COLO668 (cell line): ENCODE results near the gene SLC37A2.
A peak's percentile ranks its signal among the peaks of the same experiment; 100 is the strongest.

Source experiments
- DNase-seq: peaks from one replicate; lab custom pipeline; 2025; ENCODE audit not compliant: unreplicated experiment; lab: John Stamatoyannopoulos, UW

Gene SLC37A2

DNA sequence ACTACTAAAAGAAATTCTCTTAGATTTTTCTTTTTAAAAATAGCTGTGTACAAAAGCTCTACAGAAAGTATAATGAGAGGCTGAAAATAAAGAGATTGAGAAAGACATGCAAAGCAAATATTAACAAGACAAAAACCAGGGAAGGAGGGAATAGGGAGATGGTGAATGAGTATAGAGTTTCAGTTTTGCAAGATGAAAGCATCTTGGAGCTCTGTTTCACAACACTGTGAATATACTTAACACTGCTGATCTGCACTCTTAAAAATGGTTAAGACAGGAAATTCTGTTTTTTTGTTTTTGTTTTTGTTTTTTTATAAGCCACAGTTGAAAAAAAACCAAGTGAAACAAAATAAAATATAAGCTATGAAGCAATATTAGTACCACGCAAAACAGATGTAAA is 42.8 kb downstream of the SLC37A2 start:
- DNase-seq: no peak

DNA sequence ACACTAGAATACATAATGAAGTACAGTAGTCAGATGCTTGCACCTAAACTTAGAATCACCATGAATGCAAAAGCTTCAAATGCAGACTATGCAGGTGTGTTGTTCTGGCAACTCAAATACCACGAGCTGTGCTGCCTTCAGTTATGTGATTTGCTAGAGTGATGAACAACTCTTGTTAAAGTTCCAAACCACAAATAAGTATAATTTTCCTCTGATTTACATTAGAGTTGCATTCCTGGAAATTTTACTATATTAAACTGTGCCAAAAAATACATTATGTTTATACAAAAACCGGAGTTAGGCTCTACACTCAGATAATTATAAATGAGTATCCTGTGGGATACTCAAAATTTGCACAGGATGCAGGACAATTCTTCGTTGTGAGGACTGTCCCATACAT is 45.4 kb downstream of the SLC37A2 start:
- no peak for DNase-seq

DNA sequence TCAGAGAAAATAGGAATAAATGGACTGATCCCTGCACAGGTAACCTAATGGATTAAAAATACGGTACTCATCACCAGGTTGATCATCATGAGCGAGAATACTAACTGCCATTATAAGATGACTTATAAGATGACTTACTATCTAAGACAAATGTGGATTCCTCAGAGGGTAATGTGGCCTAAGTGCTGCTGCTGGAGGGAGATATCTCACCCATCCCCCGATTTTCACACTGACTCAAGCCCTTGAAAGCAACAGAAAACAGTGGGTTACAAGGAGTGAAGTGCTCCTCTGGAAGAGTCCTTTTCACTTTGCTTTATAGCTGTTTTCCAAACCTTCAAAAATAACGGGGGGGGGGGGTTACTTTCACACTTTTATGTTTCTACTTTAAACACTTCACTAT is 47.4 kb downstream of the SLC37A2 start:
- no peak for DNase-seq

- peak; percentile 28 for DNase-seq
Observed at GRCh38 chr11:125111001-125111342, 47.9 kb downstream of the SLC37A2 start.

DNA sequence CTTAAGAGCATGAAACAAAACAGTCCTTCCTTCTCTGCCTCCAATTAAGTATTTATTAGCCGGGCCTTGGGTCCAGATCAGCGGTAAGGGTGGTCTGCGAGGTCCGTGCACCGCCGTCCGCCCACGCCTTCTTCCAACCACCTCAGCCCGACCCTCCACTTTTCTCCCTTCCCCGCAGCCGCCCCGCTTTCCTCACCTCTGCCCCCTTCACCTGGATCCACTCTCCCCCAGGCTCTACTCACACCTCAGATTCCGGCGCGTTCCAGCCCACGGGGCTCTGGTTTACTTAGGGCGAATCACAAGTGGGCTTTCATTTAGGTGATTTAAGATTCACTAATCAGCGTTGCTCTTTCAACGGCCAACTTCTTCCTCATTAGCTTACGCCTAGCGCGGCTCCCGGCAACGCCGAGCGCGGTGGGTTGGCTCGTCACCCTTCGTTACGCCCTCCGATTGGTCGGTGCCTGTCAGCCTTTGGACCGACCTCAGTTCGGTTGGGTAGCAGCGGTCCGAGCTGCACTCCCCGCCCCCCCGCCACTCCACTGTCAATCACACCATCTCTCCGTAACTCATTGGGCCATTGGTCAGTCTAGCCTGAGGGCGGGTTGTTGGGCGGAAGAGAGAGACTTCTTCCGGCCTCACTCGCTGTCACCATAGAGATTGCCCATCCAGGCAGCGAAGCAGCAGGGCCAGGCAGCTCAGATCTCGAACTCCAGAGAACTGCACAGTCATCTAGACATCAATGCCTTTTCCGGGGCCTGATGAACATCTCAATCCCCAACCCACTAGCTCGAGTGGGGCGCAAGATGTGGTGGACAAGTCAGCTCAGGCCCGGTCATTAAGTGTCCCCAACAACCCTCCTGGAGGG is 48.5 kb downstream of the SLC37A2 start, which contains the start of gene TMEM218:
TMEM218 (minus strand) TSS at position 284 of the 865 bp plus-strand sequence. CDS start 9,385 bp downstream, outside the sequence.
- peak; percentile 96 for DNase-seq

DNA sequence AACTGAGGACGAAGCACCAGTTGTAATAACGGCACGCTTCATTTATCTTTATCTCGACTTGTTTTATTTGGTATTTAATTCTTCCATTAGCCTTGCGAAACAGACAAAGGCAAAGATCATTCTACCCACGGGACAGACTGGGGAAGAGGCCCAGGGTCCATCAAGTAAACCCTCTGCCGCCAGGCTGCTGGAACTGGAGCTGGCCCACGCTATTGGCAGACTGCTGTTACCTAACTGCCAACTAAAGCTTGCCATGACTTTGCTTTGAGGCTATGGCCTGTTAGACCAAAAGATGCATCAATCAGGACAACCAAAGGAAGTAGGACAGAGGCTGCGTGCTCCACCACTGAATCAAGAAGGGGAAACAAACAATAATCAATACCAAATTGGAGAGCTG is 49.1 kb downstream of the SLC37A2 start:
- DNase-seq: no peak

DNA sequence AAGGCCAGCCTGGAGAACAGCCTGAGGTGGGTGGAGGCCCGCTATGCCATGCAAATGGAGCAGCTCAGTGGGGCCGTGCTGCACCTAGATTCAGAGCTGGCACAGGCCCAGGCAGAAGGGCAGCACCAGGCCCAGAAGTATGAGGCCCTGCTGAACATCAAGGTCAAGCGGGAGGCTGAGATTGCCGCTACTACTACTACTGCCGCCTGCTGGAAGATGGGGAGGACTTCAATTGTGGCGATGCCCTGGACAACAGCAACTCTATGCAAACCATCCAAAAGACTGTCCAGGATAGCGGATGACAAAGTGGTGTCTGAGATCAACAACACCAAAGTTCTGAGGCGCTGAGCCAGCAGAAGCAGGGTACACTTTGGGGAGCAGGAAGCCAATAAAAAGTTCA is 51.4 kb downstream of the SLC37A2 start:
- no peak for DNase-seq

GRCh38 chr11:125117429-125117828 is 54.3 kb downstream of the SLC37A2 start:
- no peak for DNase-seq

GRCh38 chr11:125123194-125123946 is 60.3 kb downstream of the SLC37A2 start:
- DNase-seq: no peak

GRCh38 chr11:125123947-125124617 is 61.0 kb downstream of the SLC37A2 start:
- peak; percentile 31 for DNase-seq

- DNase-seq: no peak
Observed at GRCh38 chr11:125124618-125124992, 61.5 kb downstream of the SLC37A2 start.

DNA sequence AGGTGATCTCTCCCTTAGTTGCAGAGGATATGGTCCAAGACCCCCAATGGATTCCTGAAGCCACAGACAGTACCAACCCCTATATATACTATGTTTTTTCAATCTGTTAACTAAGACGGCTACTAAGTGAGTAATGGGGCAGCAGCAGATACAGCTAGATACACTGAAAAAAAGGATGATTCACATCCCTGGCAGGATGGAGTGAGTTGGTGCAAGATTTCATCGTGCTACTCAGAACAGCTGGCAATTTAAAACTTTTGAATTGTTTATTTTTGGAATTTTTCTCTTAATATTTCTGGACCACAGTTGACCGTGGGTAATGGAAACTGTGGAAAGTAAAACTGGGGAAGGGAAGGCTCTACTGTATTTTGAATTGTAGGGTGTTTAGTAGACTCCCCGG is 65.3 kb downstream of the SLC37A2 start:
- no peak for DNase-seq

DNA sequence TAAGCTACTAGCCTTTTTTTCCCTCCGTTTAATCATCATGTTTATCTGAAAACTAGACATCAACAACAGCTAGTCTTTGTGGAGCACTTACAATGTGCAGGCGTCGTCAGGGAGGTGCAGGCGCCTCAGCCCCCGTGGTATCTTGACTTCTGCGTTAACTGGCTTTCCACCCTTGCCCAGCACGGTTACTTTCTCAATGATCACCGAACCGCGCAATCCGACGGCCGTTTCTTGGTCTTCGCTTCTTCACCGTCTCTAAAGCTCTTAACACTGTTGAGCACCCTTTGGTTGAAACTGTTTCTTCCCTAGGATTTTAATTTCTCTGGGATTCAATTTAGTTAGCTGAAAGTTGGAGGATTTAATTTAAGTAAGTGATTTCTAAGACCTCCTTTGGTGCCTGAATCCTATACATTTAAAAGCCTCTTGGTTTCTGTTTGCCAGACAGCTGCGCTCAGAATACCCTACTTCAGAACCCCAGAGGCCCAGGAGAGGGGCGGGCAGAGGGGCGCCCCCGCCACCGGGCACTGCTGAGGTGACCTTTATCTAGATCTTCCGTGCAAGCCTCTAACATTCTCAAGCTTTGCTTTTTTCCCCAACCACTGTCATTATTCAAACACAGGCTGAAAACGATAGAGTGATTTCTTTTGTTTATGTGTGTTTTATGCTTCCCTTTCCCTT is 66.3 kb downstream of the SLC37A2 start:
- no peak for DNase-seq

DNA sequence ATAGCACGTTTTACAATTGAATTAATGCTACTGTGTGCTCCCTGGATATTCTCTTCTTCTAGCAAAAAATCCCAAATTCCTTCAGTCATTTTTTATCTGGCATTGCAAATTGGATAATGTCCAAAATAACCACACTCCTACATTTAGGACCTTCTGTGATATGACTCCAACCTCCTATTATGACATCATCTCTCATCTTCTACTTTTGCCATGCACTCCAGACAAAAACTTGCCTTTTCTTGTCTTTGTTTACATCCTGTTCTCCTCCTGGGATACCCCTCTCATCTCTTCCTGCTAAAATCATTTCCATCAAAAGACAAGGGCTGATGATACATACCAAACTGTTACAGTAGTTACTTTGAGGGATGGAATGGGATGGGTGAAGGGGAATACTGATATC is 69.0 kb downstream of the SLC37A2 start:
- no peak for DNase-seq

DNA sequence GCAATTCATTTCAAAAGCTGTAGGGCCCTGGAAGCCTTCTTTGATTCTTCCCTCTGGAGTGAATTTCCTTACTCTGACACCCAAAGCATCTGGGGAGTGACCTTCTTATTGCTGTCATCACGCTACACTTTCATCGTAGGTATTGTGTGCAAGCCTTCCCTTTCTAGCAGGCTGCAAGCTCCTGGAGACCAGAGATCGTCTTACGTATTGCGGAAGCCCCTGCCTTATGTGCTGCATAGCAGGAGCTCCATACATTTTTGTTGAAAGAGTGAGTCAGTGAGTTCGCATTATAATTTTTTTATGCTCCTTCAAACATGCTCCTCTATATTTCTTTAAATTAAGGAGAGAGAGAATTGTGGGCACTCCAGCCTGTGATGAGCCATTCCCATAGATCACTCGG is 69.5 kb downstream of the SLC37A2 start:
- no peak for DNase-seq

DNA sequence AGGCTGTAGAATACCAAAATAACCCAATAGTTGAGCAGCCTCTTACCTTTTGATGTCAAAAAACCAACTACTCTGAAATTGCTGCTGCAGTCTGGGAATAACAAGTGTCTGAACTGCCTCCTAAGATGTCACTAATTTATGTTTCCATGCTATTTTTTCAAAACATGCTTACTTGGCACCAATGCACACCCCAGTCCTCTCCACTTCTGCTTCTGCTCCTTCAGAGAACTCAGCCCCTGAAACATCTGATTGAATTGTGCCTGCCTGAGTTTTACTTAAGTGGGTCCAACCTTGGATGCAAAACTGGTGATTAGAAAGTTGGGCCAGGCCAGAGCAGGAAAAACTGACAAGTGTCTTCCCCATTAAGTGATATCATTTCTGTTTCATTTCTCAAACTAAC is 72.9 kb downstream of the SLC37A2 start:
- no peak for DNase-seq

GRCh38 chr11:125138966-125139365 is 75.9 kb downstream of the SLC37A2 start:
- DNase-seq: no peak

DNA sequence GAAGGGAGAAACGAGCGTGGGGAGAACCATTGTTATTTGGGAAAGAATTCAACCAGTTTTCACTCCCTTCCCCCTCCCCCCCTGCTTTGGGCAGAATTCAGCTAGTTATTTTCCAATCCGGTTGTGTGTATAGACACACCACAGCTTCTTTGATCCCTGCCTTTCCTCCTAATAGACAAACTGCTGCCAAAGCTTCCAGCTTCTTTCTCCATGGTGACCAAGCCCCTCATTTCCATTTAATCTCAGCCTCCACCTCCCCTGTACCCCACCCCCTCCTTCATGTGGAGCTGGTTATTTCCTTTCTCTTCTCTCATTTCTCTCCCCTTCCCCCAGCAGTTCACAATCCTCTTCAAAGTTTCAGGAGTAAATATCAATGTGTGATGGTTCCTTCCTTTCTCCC is 76.7 kb downstream of the SLC37A2 start:
- DNase-seq: no peak
